Neural cell (in vitro differentiated cells): ENCODE measurements around the gene PIAS1. TPM values are rescaled to one million over a fixed set of nuclear protein-coding genes. Genes with fewer than 3 reads are reported as not detected.
"Not testable (repeated sequence)": the region's sequence is repeated elsewhere in the genome, so short reads cannot be mapped to it uniquely, and the experiment has no call there.

Source experiments
- H2AFZ ChIP-seq: fragments of 200-600, 300-800 bp; sonication (generic), shearing (Covaris generic); 2 replicates; pipeline ENCODE4 v1.6.0; 2014; ENCODE audit warnings: low read depth, mild to moderate bottlenecking, antibody characterized with exemption, low read length, moderate library complexity
- H3F3A ChIP-seq: fragments of 200-600 bp; shearing (Covaris generic); 2 replicates; pipeline ENCODE4 v1.6.1; 2016; ENCODE audit warnings: mild to moderate bottlenecking, moderate library complexity, mixed read lengths, antibody characterized with exemption, low read length; ENCODE audit not compliant: insufficient read depth, poor library complexity, severe bottlenecking
- H3K27ac ChIP-seq: fragments of 200-600, 300-800 bp; sonication (generic), shearing (Covaris generic); 2 replicates; pipeline ENCODE4 v1.5.1; 2014; ENCODE audit warnings: mild to moderate bottlenecking, low read length, moderate library complexity
- H3K27me3 ChIP-seq: fragments of 300-800, 200-600 bp; sonication (generic), shearing (Covaris generic); 2 replicates; pipeline ENCODE4 v1.6.0; 2014; ENCODE audit warnings: mild to moderate bottlenecking, low read depth, low read length, moderate library complexity; ENCODE audit not compliant: insufficient read depth
- H3K36me3 ChIP-seq: fragments of 300-800, 200-600 bp; sonication (generic), shearing (Covaris generic); 2 replicates; pipeline ENCODE4 v1.5.1; 2014; ENCODE audit warnings: mild to moderate bottlenecking, antibody characterized with exemption, low read length, moderate library complexity; ENCODE audit not compliant: insufficient read depth
- H3K4me2 ChIP-seq: fragments of 300-800, 200-600 bp; sonication (generic), shearing (Covaris generic); 2 replicates; pipeline ENCODE4 v1.6.0; 2014; ENCODE audit warnings: mild to moderate bottlenecking, low read length
- H3K4me3 ChIP-seq: fragments of 300-800, 200-600 bp; sonication (generic), shearing (Covaris generic); 2 replicates; pipeline ENCODE4 v1.5.1; 2014; ENCODE audit warnings: mild to moderate bottlenecking, low read length, moderate library complexity
- H3K79me2 ChIP-seq: fragments of 200-600 bp; shearing (Covaris generic); replicated peaks from 2 replicates; pipeline ENCODE4 v1.6.0; 2014; ENCODE audit warnings: mild to moderate bottlenecking, low read length, moderate library complexity; ENCODE audit not compliant: insufficient read depth
- H3K9ac ChIP-seq: fragments of 300-800, 200-600 bp; sonication (generic), shearing (Covaris generic); 2 replicates; pipeline ENCODE4 v1.6.1; 2016; ENCODE audit warnings: mild to moderate bottlenecking, low read length, mixed read lengths
- H3K9me2 ChIP-seq: fragments of 200-600 bp; shearing (Covaris generic); 2 replicates; pipeline ENCODE4 v1.6.1; 2016; ENCODE audit warnings: mild to moderate bottlenecking, low read length, mixed read lengths; ENCODE audit not compliant: insufficient read depth
- H3K9me3 ChIP-seq: fragments of 200-600, 300-800 bp; sonication (generic), shearing (Covaris generic); 2 replicates; pipeline ENCODE4 v1.6.1; 2016; ENCODE audit warnings: mild to moderate bottlenecking, mixed run types, low read length, moderate library complexity, mixed read lengths
- H4K20me1 ChIP-seq: fragments of 200-600 bp; shearing (Covaris generic); 2 replicates; pipeline ENCODE4 v1.6.1; 2016; ENCODE audit warnings: mild to moderate bottlenecking, mixed run types; ENCODE audit not compliant: insufficient read depth
- CTCF ChIP-seq: fragments of 450-650 bp; IDR thresholded peaks from 2 replicates; pipeline ENCODE4 v1.5.1; 2014; ENCODE audit warnings: antibody characterized with exemption, mild to moderate bottlenecking, moderate library complexity; ENCODE audit not compliant: poor library complexity, severe bottlenecking
- EZH2 ChIP-seq: fragments of 200-600, 300-800 bp; shearing (Covaris generic), sonication (generic); IDR thresholded peaks from 2 replicates; pipeline ENCODE4 v1.6.1; 2014; ENCODE audit warnings: antibody characterized with exemption, low read length, borderline replicate concordance, mild to moderate bottlenecking; ENCODE audit not compliant: insufficient read depth, poor library complexity, severe bottlenecking
- MXI1 ChIP-seq: fragments of 450-650 bp; conservative IDR thresholded peaks from 2 replicates; pipeline ENCODE4 v1.6.1; 2014; ENCODE audit warnings: antibody characterized with exemption, mild to moderate bottlenecking; ENCODE audit not compliant: poor library complexity, severe bottlenecking
- POLR2AphosphoS5 ChIP-seq: IDR thresholded peaks from 2 replicates; pipeline ENCODE4 v1.6.1; 2012
- RAD21 ChIP-seq: fragments of 450-650 bp; conservative IDR thresholded peaks from 2 replicates; pipeline ENCODE4 v1.6.1; 2014; ENCODE audit warnings: antibody characterized with exemption, mild to moderate bottlenecking, moderate library complexity
- REST ChIP-seq: IDR thresholded peaks from 2 replicates; pipeline ENCODE4 v1.6.1; 2012; ENCODE audit warnings: borderline replicate concordance
- TAF1 ChIP-seq: IDR thresholded peaks from 2 replicates; pipeline ENCODE4 v1.6.1; 2012; ENCODE audit warnings: low read depth
- polyA plus RNA-seq: library from polyadenylated mRNA; depleted of rRNA; stranded (reverse); fragments of >200 nt; gene quantifications from 2 replicates; pipeline ENCODE4 v1.2.3, GENCODE V29; 2014

The PIAS1 gene
- polyA plus RNA-seq, 1 donor from 2014 or later: 14.3 TPM

GRCh38 chr15:68057758-68058157 is 3.6 kb downstream of the PIAS1 start:
- peak overlapping the region; percentile 82 for H3K4me3 ChIP-seq
- H3F3A ChIP-seq: no peaks in the 10 kb centered on the region
- H2AFZ ChIP-seq: no peak overlapping the region
- peaks cover 70% of the 10 kb centered on the region for H3K79me2 ChIP-seq
- no peaks in the 10 kb centered on the region for H4K20me1 ChIP-seq
- no peaks in the 10 kb centered on the region for H3K9me2 ChIP-seq
- no peaks in the 10 kb centered on the region for H3K9me3 ChIP-seq
- no peak overlapping the region for H3K4me2 ChIP-seq
- no peaks in the 10 kb centered on the region for H3K27me3 ChIP-seq
- H3K9ac ChIP-seq: no peak overlapping the region
- H3K27ac ChIP-seq: no peak overlapping the region
- no peaks in the 10 kb centered on the region for H3K36me3 ChIP-seq
- TF ChIP-seq EZH2 (no peak), MXI1 (no peak), POLR2AphosphoS5 (no peak), TAF1 (no peak), REST (no peak)

- not testable (repeated sequence) for H3K9ac ChIP-seq, H3K9me2 ChIP-seq, H3F3A ChIP-seq, H3K27me3 ChIP-seq, H3K9me3 ChIP-seq, H3K4me3 ChIP-seq, H4K20me1 ChIP-seq, H3K36me3 ChIP-seq, H2AFZ ChIP-seq, H3K27ac ChIP-seq, H3K4me2 ChIP-seq
- peaks cover 83% of the 10 kb centered on the region for H3K79me2 ChIP-seq
These were observed 4.9 kb downstream of the PIAS1 start for GRCh38 chr15:68058970-68059369.

- TF ChIP-seq MXI1: no peak
- TF ChIP-seq CTCF: no peak
- TF ChIP-seq RAD21: no peak
- TF ChIP-seq TAF1: no peak
These were observed 5.5 kb downstream of the PIAS1 start for GRCh38 chr15:68059630-68060029.

More at GRCh38 chr15:68059630-68060029, 5.5 kb downstream of the PIAS1 start:
- Histone ChIP-seq H3K4me3 (no peak overlapping the region), H3K9ac (no peak overlapping the region), H3K4me2 (no peak overlapping the region), H3K9me3 (no peaks in the 10 kb centered on the region), H4K20me1 (peaks cover 5% of the 10 kb centered on the region), H2AFZ (no peak overlapping the region), H3K79me2 (peaks cover 89% of the 10 kb centered on the region), H3K9me2 (no peaks in the 10 kb centered on the region), H3K27ac (no peak overlapping the region), H3K36me3 (no peaks in the 10 kb centered on the region), H3F3A (no peaks in the 10 kb centered on the region), H3K27me3 (no peaks in the 10 kb centered on the region)
